Effector memory CD4-positive, alpha-beta T cell (primary cell): ENCODE data around the gene PARP11.

ENCODE experiments used
- DNase-seq, 3 donors: peaks; one replicate each; pipeline ENCODE4 v3.0.0-alpha.2; 2020
- H3K27ac ChIP-seq: 2 replicates; pipeline ENCODE4 v1.7.0; 2013; ENCODE audit warnings: mild to moderate bottlenecking, low read length, moderate library complexity; ENCODE audit not compliant: insufficient read depth, poor library complexity, severe bottlenecking
- H3K27me3 ChIP-seq: replicated peaks from 2 replicates; pipeline ENCODE4 v1.7.0; 2013; ENCODE audit warnings: mild to moderate bottlenecking, low read length; ENCODE audit not compliant: insufficient read depth, control insufficient read depth, poor library complexity, severe bottlenecking
- H3K36me3 ChIP-seq: 2 replicates; pipeline ENCODE4 v1.7.0; 2013; ENCODE audit warnings: mild to moderate bottlenecking, low read length, moderate library complexity; ENCODE audit not compliant: control insufficient read depth, insufficient read depth
- H3K4me1 ChIP-seq: 2 replicates; pipeline ENCODE4 v1.7.0; 2013; ENCODE audit warnings: low read length, mild to moderate bottlenecking; ENCODE audit not compliant: control insufficient read depth, insufficient read depth, poor library complexity, severe bottlenecking
- H3K4me3 ChIP-seq: 2 replicates; pipeline ENCODE4 v1.7.0; 2013; ENCODE audit warnings: low read length, low read depth, mild to moderate bottlenecking; ENCODE audit not compliant: insufficient read depth, poor library complexity, severe bottlenecking
- H3K9me3 ChIP-seq: 2 replicates; pipeline ENCODE4 v1.7.0; 2013; ENCODE audit warnings: mild to moderate bottlenecking, low read length, moderate library complexity; ENCODE audit not compliant: control insufficient read depth

Gene PARP11

DNA sequence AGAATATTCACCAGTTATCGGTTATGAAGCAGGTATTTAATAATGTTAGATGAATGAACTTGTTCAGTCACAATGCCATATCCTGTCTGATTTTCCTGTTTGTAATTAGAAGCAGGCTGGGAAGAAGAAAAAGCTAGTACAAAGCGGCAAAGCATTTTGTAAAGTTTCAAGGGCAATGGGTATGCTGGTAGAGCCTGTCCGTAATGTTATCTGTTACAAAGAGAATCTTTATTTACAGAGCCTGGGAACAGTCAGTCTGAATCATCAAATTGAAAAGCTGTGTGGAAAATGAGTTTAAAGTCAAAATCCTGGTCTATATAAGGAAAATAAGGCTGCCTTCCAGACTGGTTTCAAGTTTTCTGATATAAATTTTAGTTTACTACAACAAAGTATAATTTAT lies 40.5 kb downstream of the PARP11 start:
- H3K27me3 ChIP-seq: no peaks in the 10 kb centered on the region
- peaks cover 13% of the 10 kb centered on the region for H3K36me3 ChIP-seq
- DNase-seq: no peak

DNA sequence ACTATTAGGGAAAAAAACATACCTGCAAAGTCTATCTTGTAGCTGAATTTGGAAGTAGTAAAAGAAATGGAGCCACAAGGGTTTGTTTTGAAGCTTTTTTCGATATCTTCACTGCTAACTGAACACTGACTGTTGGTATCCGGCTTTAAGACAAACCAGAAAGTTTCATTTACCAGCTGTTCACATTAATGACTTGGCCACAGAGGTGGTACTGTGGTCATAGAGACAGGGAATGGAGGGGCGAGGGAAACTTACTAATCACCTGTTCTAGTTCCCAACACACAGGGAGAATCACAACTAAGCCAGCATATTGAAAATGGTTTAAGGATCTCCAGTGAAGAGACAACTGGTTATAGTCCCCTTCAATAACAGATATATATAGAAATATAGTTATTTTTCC lies 44.3 kb downstream of the PARP11 start:
- Histone ChIP-seq H3K4me1 (no peaks in the 10 kb centered on the region), H3K27me3 (no peaks in the 10 kb centered on the region), H3K4me3 (no peak overlapping the region), H3K36me3 (peaks cover 18% of the 10 kb centered on the region), H3K27ac (no peak overlapping the region), H3K9me3 (no peaks in the 10 kb centered on the region)
- DNase-seq: no peak

More for the DNA sequence above, 40.5 kb downstream of the PARP11 start:
- Histone ChIP-seq H3K9me3 (no peaks in the 10 kb centered on the region), H3K4me3 (no peak overlapping the region), H3K27ac (no peak overlapping the region), H3K4me1 (no peaks in the 10 kb centered on the region)

DNA sequence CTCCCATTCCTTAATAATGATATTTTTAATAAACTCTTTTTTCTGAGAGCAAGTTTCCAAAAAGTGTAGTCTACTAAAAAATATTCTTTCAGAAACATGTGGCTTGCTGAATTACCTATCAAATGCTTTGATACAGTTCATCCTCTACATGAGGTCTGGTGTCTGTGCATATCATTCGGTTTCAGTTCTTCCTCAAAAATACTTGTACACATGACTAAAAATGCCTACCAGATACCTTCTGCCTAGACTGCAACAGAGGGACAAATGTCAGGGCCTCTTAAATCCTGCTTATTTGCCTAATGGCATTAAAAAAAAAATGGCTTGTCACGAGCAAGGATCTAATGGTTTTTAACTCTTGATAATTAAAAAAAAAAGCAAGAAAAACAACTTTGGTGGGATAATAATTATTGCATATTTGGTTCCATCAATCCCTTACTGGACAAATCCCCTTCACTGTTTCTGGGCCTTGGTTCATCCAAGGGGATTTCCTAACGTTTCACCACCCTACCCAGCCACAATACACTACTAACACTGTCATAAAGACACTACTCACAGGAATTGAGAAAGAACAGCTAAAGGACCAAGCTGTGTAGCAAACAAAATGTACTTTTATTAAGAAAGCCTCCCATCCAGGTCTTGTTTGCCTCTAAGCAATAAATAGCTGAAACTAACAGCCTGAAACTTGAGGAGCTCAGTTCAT lies 45.7 kb downstream of the PARP11 start:
- Histone ChIP-seq H3K27me3 (no peaks in the 10 kb centered on the region), H3K4me1 (no peaks in the 10 kb centered on the region), H3K36me3 (peaks cover 18% of the 10 kb centered on the region), H3K27ac (no peak overlapping the region), H3K9me3 (no peaks in the 10 kb centered on the region), H3K4me3 (no peak overlapping the region)
- no peak for DNase-seq

DNA sequence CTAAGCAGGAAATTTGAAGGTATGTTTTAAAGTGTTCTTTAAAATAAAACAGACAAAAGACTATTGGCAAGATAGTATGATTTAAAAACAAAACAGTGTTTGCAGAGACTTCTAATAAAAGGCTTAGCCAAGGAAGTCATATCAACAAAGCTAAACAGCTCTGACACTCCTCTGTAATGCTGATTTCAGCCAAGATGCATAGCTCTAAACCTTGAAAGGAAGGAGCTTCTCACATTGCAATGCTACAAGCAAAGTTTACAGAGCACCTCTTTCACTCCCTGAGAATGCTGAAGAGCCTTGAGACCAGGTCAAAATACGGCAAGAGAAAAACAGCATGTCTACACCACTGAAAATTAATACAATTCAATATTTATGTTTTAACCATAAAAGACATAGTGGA lies 51.8 kb downstream of the PARP11 start:
- H3K27me3 ChIP-seq: no peaks in the 10 kb centered on the region
- H3K36me3 ChIP-seq: peaks cover 10% of the 10 kb centered on the region
- no peaks in the 10 kb centered on the region for H3K4me1 ChIP-seq
- no peaks in the 10 kb centered on the region for H3K9me3 ChIP-seq
- no peak overlapping the region for H3K27ac ChIP-seq
- no peak for DNase-seq
- no peak overlapping the region for H3K4me3 ChIP-seq

DNA sequence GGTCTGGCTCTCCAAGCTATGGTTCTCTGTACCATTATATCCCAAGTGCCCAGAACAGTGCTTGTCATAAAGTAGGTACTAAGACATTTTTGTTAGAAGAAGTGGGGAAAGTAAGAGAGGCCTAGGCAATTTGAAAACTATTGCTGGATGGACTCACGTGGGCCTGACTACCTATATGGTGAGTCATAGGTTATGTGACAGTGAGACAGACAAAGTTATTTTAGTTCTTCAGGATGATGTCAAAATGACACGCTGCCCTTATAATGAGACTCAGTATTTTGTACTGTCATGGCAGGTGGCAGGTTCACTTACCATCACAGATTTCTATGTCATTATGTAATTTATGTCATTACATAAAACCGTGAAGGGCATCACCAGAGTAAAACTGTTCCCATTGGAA lies 53.1 kb downstream of the PARP11 start:
- H3K27ac ChIP-seq: no peak overlapping the region
- no peak for DNase-seq
- H3K9me3 ChIP-seq: no peaks in the 10 kb centered on the region

DNA sequence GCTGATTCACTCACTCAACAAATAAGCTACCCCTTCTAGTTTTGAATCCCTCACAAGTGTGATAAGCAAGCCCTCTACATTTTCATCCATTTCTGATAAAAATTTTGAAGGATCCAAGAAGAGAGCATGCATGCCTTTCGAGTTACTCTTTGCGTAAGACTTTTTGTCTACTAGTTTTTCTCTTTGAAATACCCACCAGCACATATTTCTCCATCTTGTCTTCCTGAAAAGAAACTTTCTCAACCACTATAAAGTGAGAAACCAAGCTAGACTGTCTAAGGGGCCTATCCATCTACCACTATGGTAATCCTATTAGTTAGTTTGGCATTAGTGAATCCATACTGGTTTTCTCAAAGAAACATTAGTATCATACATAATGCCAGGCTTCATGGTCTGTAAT lies 56.9 kb downstream of the PARP11 start:
- Histone ChIP-seq H3K27me3 (no peaks in the 10 kb centered on the region), H3K36me3 (peaks cover 4% of the 10 kb centered on the region), H3K9me3 (no peaks in the 10 kb centered on the region), H3K4me1 (no peaks in the 10 kb centered on the region), H3K4me3 (no peak overlapping the region), H3K27ac (no peak overlapping the region)
- no peak for DNase-seq

More for the DNA sequence above, 53.1 kb downstream of the PARP11 start:
- H3K4me3 ChIP-seq: no peak overlapping the region
- H3K27me3 ChIP-seq: no peaks in the 10 kb centered on the region
- peaks cover 7% of the 10 kb centered on the region for H3K36me3 ChIP-seq
- no peaks in the 10 kb centered on the region for H3K4me1 ChIP-seq

DNA sequence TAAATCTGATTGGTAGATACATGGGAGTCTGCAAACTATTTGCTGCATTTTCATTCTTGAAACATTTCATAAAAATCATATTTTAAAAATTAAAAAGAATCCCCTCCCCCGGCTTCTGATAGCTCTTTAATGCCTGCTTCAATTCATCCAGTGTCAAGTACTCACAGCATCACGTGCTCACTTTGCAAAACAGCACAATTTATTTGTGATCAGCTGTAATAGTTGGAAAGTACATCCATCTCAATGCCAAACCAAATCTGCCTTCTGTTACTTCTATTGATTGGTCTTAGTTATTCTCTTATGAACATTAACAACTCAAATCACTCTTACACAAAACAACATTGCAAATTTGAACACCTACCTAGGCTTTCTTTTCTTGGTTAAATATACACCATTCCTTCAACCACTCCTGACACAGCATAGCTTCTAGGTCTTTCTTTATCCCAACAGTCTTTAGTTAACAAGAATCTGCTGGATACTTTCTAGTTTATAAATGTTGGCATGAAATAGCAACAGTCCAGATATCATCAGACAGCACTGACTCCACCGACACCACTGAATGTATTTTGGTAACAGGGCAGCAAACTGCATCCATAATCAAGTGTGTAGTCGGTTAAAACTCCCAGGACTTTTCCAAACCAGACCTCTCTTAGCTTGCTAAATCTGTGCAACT lies 58.0 kb downstream of the PARP11 start:
- Histone ChIP-seq H3K4me3 (no peak overlapping the region), H3K27ac (no peak overlapping the region), H3K4me1 (no peaks in the 10 kb centered on the region), H3K9me3 (no peaks in the 10 kb centered on the region), H3K27me3 (no peaks in the 10 kb centered on the region), H3K36me3 (peaks cover 4% of the 10 kb centered on the region)
- DNase-seq: no peak

DNA sequence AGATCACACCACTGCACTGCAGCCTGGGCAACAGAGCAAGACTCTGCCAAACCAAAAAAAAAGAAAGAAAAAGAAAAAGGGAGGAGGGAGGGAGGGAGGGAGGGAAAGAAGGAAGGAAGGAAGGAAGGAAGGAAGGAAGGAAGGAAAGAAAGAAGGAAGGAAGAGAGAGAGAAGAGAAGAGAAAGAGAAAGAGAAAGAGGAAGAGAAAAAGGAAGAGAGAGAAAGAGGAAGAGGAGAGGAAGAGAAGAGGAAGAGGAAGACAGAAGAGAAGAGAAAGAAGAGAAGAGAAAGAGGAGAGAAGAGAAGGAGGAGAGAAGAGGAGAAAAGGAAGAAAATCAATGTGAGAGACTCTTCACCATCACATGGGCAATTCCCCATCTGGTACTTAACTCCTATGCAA lies 62.7 kb downstream of the PARP11 start:
- Histone ChIP-seq H3K27me3 (no peaks in the 10 kb centered on the region), H3K4me1 (no peaks in the 10 kb centered on the region), H3K4me3 (no peak overlapping the region), H3K9me3 (no peaks in the 10 kb centered on the region), H3K27ac (no peak overlapping the region), H3K36me3 (peaks cover 17% of the 10 kb centered on the region)
- DNase-seq: no peak

DNA sequence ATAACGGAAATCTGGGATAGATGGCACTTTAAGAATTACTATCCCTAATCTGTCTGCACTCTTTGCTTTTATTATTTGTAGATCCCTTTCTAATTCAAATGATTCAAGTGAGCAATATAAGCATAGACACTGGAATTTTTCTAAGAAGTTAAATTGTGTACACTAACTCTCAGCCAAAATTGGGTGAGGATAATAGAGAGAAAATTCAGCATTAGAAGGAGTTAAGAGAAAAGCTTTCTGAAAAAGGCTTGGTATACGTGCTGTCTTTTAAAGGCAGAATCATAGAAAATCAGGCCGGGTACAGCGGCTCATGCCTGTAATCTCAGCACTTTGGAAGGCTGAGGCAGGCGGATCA lies 63.2 kb downstream of the PARP11 start:
- no peak for DNase-seq

DNA sequence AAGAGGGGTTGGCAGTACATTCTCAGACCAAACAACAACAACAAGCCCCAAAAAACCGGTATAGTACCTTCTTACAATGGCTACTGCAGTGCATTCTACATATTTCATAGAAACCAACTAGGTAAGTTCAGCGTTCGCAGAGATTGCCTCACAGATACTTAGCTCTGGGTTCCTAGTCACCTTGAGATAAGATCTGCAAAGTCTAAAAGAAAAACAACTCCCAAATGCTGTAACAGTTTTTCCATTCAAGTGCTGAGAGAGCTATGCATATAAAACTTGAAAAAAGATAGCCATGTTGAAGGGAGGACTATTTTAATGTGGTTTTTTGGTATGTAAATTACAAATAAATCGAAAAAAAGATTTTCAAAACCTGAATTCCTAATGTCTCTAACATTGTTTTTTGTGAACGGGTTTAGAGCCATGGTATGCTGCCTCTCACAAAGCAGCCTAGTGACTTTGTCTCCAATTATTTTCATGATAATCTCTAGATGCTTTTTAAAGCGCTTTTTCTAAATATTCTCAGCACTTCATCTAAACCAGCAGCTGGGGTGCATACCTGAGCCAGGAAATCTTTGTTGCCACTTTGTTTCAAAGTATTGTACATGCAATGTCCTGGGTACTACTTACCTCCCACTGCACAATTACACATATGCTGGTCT lies 63.7 kb downstream of the PARP11 start:
- Histone ChIP-seq H3K27me3 (no peaks in the 10 kb centered on the region), H3K4me1 (no peaks in the 10 kb centered on the region), H3K4me3 (no peak overlapping the region), H3K36me3 (peaks cover 23% of the 10 kb centered on the region), H3K9me3 (no peaks in the 10 kb centered on the region), H3K27ac (no peak overlapping the region)
- no peak for DNase-seq

More for the DNA sequence above, 63.2 kb downstream of the PARP11 start:
- no peak overlapping the region for H3K27ac ChIP-seq
- H3K36me3 ChIP-seq: peaks cover 23% of the 10 kb centered on the region
- no peaks in the 10 kb centered on the region for H3K4me1 ChIP-seq
- no peak overlapping the region for H3K4me3 ChIP-seq
- no peaks in the 10 kb centered on the region for H3K27me3 ChIP-seq
- H3K9me3 ChIP-seq: no peaks in the 10 kb centered on the region
